ENCODE data around the gene GADL1. TPM values are rescaled to one million over a fixed set of nuclear protein-coding genes. Genes with fewer than 3 reads are reported as not detected.

The GADL1 gene
- total RNA-seq, 1 donor from 2014 or later, result 3.1 TPM

DNA sequence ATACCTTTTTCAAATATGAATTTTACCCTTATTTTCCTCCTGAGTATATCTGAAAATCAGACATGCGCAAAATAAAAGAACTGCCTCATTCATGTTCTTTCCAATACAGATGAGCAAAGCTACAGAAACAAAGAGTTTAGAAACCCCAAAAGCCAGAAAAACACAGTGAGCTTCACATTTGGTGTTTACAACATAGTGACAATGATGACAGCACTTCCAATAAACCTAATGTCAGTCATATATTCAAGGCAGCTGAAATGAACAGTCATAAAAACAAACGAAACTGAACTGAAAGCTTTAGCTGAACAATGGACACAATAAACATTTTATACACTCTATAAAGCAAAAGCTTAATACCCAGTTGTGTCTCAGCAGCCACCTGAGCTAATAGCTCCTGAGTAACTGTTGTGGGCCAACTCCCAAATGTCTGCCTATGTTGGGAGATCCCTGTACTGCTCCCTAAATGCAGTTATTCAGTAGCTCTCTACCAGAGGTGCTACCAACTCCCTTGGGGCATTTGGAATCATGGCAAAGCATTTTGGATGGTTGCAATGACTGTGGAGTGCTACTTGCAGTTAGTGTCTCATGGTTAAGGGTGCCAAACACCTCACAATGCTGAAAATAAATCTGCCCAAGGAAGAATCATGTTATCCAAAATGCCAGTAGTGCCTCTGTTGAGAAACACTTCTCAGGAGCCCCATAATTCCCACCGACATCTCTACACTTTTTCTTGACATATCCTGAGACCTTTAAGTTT, 156.5 kb downstream of the GADL1 start:
- Mint-ChIP-seq H3K9me3 (peaks cover 5% of the 10 kb centered on the region), H3K4me3 (no peak overlapping the region), H3K36me3 (no peaks in the 10 kb centered on the region), H3K27ac (no peak overlapping the region), H3K27me3 (no peaks in the 10 kb centered on the region), H3K4me1 (ENCODE audit: unreplicated experiment) (no peaks in the 10 kb centered on the region)
- TF ChIP-seq, protein P1, sequence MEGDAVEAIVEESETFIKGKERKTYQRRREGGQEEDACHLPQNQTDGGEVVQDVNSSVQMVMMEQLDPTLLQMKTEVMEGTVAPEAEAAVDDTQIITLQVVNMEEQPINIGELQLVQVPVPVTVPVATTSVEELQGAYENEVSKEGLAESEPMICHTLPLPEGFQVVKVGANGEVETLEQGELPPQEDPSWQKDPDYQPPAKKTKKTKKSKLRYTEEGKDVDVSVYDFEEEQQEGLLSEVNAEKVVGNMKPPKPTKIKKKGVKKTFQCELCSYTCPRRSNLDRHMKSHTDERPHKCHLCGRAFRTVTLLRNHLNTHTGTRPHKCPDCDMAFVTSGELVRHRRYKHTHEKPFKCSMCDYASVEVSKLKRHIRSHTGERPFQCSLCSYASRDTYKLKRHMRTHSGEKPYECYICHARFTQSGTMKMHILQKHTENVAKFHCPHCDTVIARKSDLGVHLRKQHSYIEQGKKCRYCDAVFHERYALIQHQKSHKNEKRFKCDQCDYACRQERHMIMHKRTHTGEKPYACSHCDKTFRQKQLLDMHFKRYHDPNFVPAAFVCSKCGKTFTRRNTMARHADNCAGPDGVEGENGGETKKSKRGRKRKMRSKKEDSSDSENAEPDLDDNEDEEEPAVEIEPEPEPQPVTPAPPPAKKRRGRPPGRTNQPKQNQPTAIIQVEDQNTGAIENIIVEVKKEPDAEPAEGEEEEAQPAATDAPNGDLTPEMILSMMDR (conservative IDR thresholded peaks at IDR 0.05), result no peak
- DNase-seq (ENCODE audit: extremely low spot score, unreplicated experiment), result no peak

DNA sequence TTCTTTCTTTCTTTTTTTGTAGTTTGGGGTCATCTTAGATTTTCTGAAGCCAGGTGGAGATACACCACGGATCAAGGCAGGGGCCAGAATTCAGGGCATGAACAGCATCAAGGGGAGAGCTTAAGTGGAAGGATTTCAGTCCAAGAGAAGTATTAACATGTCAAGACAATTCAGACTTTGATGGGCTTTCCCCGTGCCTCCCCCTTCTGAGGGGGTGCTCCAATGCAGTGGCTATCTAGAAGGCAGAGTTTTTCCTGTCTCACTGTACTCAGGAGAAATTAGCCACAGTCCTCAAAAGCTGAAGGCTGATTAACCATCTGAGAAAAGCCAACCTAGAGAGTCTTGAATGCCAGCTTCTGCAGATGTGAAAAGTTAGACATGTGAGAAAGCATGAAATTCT, 160.8 kb downstream of the GADL1 start:
- TF ChIP-seq, protein P1 (conservative IDR thresholded peaks at IDR 0.05), result no peak

DNA sequence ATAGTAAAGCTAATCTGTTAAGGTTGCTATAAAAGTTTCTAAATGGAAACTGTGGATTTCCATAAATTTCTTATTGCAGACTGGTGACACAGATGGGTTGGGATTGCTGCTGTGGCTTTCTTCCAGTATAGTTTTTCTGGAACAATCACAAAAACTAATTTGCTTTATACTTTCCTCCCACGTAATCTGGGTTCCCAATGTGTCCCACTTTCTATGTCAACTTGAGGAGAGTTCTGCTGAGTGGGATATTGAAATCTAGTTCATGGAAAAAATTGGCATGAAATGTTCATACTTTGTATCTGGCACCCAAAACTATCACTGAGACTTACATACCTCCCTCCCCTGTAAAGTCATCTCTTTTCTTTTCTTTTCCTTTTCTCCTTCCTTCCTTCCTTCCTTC, 161.3 kb downstream of the GADL1 start:
- TF ChIP-seq, protein P1 (conservative IDR thresholded peaks at IDR 0.05), result no peak
- Mint-ChIP-seq H3K27ac (no peak overlapping the region), H3K36me3 (no peaks in the 10 kb centered on the region), H3K9me3 (peaks cover 5% of the 10 kb centered on the region), H3K4me3 (no peak overlapping the region), H3K27me3 (no peaks in the 10 kb centered on the region), H3K4me1 (ENCODE audit: unreplicated experiment) (no peaks in the 10 kb centered on the region)
- DNase-seq (ENCODE audit: extremely low spot score, unreplicated experiment), result no peak

More for the DNA sequence above, 160.8 kb downstream of the GADL1 start:
- Mint-ChIP-seq H3K4me1 (ENCODE audit: unreplicated experiment) (no peaks in the 10 kb centered on the region), H3K4me3 (no peak overlapping the region), H3K36me3 (no peaks in the 10 kb centered on the region), H3K27ac (no peak overlapping the region), H3K9me3 (peaks cover 5% of the 10 kb centered on the region), H3K27me3 (no peaks in the 10 kb centered on the region)
- DNase-seq (ENCODE audit: extremely low spot score, unreplicated experiment), result no peak

DNA sequence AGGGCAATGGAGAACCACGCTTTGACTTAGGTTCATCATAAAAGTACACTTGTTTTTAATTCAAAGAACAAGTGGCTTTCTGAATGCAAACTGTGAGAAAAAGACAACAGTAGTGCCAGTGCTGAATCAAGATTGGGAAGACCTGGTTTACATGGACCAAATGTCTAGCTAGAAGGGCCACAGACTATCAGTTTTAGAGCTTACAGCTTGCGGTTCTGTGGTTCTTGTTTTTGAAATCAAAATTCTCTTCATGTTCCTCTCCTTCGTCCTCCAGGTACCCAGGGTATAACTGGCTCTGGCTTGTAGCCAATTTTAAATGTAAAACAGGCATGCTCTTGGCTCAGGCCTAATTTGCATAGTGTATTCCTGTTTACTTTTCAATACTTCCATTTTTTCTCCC, 163.5 kb downstream of the GADL1 start:
- TF ChIP-seq, protein P1 (conservative IDR thresholded peaks at IDR 0.05), result no peak
- no peak overlapping the region for H3K27ac Mint-ChIP-seq
- H3K36me3 Mint-ChIP-seq, result no peaks in the 10 kb centered on the region
- no peak for DNase-seq (ENCODE audit: extremely low spot score, unreplicated experiment)
- H3K9me3 Mint-ChIP-seq, result peaks cover 5% of the 10 kb centered on the region
- no peak overlapping the region for H3K4me3 Mint-ChIP-seq
- H3K4me1 Mint-ChIP-seq (ENCODE audit: unreplicated experiment), result no peaks in the 10 kb centered on the region
- H3K27me3 Mint-ChIP-seq, result no peaks in the 10 kb centered on the region

DNA sequence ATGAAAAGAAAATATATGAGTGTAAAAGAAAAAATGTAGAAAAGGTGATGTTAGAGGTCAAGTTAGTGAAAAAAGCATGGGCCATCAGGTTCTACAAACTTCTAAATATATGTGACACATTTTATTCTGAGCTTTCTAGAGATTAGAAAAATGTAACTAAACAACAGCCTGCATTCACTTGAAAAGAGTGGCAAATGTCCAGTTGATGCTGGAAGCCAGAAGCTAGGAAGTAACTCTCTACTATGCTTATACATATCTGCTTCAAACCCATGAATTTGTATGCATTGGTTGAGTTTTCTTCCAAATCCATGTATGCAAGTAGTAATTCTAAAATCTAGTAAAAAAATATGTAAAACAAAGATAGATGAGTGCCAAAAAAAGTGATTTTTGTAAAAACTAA, 164.5 kb downstream of the GADL1 start:
- no peak overlapping the region for H3K4me3 Mint-ChIP-seq
- H3K9me3 Mint-ChIP-seq, result no peaks in the 10 kb centered on the region
- no peak for DNase-seq (ENCODE audit: extremely low spot score, unreplicated experiment)
- TF ChIP-seq, protein P1 (conservative IDR thresholded peaks at IDR 0.05), result no peak
- H3K36me3 Mint-ChIP-seq, result no peaks in the 10 kb centered on the region
- no peak overlapping the region for H3K27ac Mint-ChIP-seq
- no peaks in the 10 kb centered on the region for H3K27me3 Mint-ChIP-seq
- H3K4me1 Mint-ChIP-seq (ENCODE audit: unreplicated experiment), result no peaks in the 10 kb centered on the region
